DLD1 (cell line): Measurements from ENCODE around the gene BPIFB1.

Source experiments
- in situ Hi-C: cut with HindIII; loops from 2 replicates; pipeline ENCODE4 v1.10.0; 2017; ENCODE audit warnings: low sequenced_read_pairs

Gene BPIFB1

GRCh38 chr20:33291830-33292355 lies 8.9 kb downstream of the BPIFB1 start:
- in situ Hi-C loops, result no loop called here

GRCh38 chr20:33296206-33296605 lies 13.2 kb downstream of the BPIFB1 start:
- in situ Hi-C loops, result loop anchor here (5.0 kb wide), 1 partner anchor 84 kb away; no protein-coding TSS in a partner anchor

- in situ Hi-C loops, result loop anchor here (5.0 kb wide), 1 partner anchor 86 kb away; no protein-coding TSS in a partner anchor
Measured at GRCh38 chr20:33298391-33298790, 15.4 kb downstream of the BPIFB1 start.

GRCh38 chr20:33299111-33299603 lies 16.1 kb downstream of the BPIFB1 start:
- in situ Hi-C loops, result loop anchor here (5.0 kb wide), 1 partner anchor 87 kb away; no protein-coding TSS in a partner anchor

- in situ Hi-C loops, result no loop called here
Measured at GRCh38 chr20:33301192-33301930, 18.3 kb downstream of the BPIFB1 start.

GRCh38 chr20:33303595-33303994 lies 20.6 kb downstream of the BPIFB1 start:
- in situ Hi-C loops, result no loop called here

- in situ Hi-C loops, result no loop called here
Measured at GRCh38 chr20:33304046-33304445, 21.0 kb downstream of the BPIFB1 start.

GRCh38 chr20:33305589-33306057 lies 22.6 kb downstream of the BPIFB1 start:
- in situ Hi-C loops, result no loop called here

- in situ Hi-C loops, result no loop called here
Measured at GRCh38 chr20:33306228-33306627, 23.2 kb downstream of the BPIFB1 start.

GRCh38 chr20:33306807-33307206 lies 23.8 kb downstream of the BPIFB1 start:
- in situ Hi-C loops, result no loop called here

- in situ Hi-C loops, result no loop called here
Measured at GRCh38 chr20:33308668-33309067, 25.7 kb downstream of the BPIFB1 start.

- in situ Hi-C loops, result no loop called here
Measured at GRCh38 chr20:33309631-33310030, 26.6 kb downstream of the BPIFB1 start.

GRCh38 chr20:33310327-33310899 lies 27.4 kb downstream of the BPIFB1 start:
- in situ Hi-C loops, result no loop called here

GRCh38 chr20:33311011-33311410 lies 28.0 kb downstream of the BPIFB1 start:
- in situ Hi-C loops, result no loop called here

- in situ Hi-C loops, result no loop called here
Measured at GRCh38 chr20:33311996-33312395, 29.0 kb downstream of the BPIFB1 start.

- in situ Hi-C loops, result no loop called here
Measured at GRCh38 chr20:33312583-33312982, 29.6 kb downstream of the BPIFB1 start.

GRCh38 chr20:33313686-33314314 lies 30.8 kb downstream of the BPIFB1 start:
- in situ Hi-C loops, result no loop called here

- in situ Hi-C loops, result no loop called here
Measured at GRCh38 chr20:33316343-33316742, 33.3 kb downstream of the BPIFB1 start.

- in situ Hi-C loops, result no loop called here
Measured at GRCh38 chr20:33316958-33317357, 33.9 kb downstream of the BPIFB1 start.

GRCh38 chr20:33317424-33318095 lies 34.5 kb downstream of the BPIFB1 start:
- in situ Hi-C loops, result no loop called here

GRCh38 chr20:33318096-33318429 lies 35.0 kb downstream of the BPIFB1 start:
- in situ Hi-C loops, result no loop called here
